CD14-positive monocyte (primary cell): ENCODE data around the gene HAUS7. TPM values are rescaled to one million over a fixed set of nuclear protein-coding genes. Genes with fewer than 3 reads are reported as not detected.

Experiments used
- DNase-seq, 3 donors: peaks; one replicate each; pipeline ENCODE4 v3.0.0-alpha.2; 2011 to 2022
- H2AFZ ChIP-seq: 2 replicates; pipeline ENCODE4 v1.6.0; 2012; ENCODE audit warnings: mild to moderate bottlenecking, low read depth, low read length, inconsistent platforms; ENCODE audit not compliant: insufficient read depth, poor library complexity, severe bottlenecking
- H3K27ac ChIP-seq, 2 donors: 1 replicate in 1 of 2; 2 replicates in 1 of 2; pipeline ENCODE4 v1.5.1; 2012 to 2013; ENCODE audit warnings: low read length in 2 of 2, control low read depth in 1 of 2, inconsistent platforms in 1 of 2, low read depth in 1 of 2, mild to moderate bottlenecking in 1 of 2
- H3K27me3 ChIP-seq, 2 donors: one replicate each; pipeline versions ENCODE4 v1.6.0 to v1.6.1; 2011 to 2013; ENCODE audit warnings: low read length in 2 of 2; ENCODE audit not compliant: control insufficient read depth in 2 of 2, insufficient read depth in 2 of 2
- H3K36me3 ChIP-seq, 2 donors: replicated peaks in 1 of 2; 1 replicate in 1 of 2; 2 replicates in 1 of 2; pipeline versions ENCODE4 v1.5.1 to v1.6.1; 2012 to 2013; ENCODE audit warnings: low read length in 2 of 2, control low read depth in 1 of 2, inconsistent platforms in 1 of 2, mild to moderate bottlenecking in 1 of 2; ENCODE audit not compliant: insufficient read depth in 2 of 2, control insufficient read depth in 1 of 2
- H3K4me1 ChIP-seq, 2 donors: 1 replicate in 1 of 2; 2 replicates in 1 of 2; pipeline versions ENCODE4 v1.5.1 to v1.6.1; 2012 to 2013; ENCODE audit warnings: low read length in 2 of 2, control low read depth in 1 of 2, inconsistent platforms in 1 of 2, mild to moderate bottlenecking in 1 of 2, moderate library complexity in 1 of 2; ENCODE audit not compliant: insufficient read depth in 2 of 2, control insufficient read depth in 1 of 2
- H3K4me2 ChIP-seq: replicated peaks from 2 replicates; pipeline ENCODE3; 2012; ENCODE audit warnings: low read length, moderate library complexity, mild to moderate bottlenecking; ENCODE audit not compliant: poor library complexity, severe bottlenecking; ENCODE audit errors: extremely low read depth
- H3K4me3 ChIP-seq, 3 experiments: fragments of 200-600 bp in 1 of 3; sonication (generic) in 1 of 3; replicated peaks in 1 of 3; 1 replicate in 2 of 3; 2 replicates in 1 of 3; pipeline ENCODE4 v1.5.1; 2011 to 2013; ENCODE audit warnings: low read length in 3 of 3, mild to moderate bottlenecking in 3 of 3, control low read depth in 2 of 3, low read depth in 2 of 3, inconsistent platforms in 1 of 3, moderate library complexity in 1 of 3
- H3K79me2 ChIP-seq: 2 replicates; pipeline ENCODE4 v1.6.0; 2012; ENCODE audit warnings: mild to moderate bottlenecking, control low read depth, inconsistent platforms, low read length, moderate library complexity; ENCODE audit not compliant: insufficient read depth
- H3K9ac ChIP-seq: 2 replicates; pipeline ENCODE4 v1.6.0; 2017; ENCODE audit warnings: low read length, mild to moderate bottlenecking; ENCODE audit not compliant: insufficient read depth, poor library complexity, severe bottlenecking
- H3K9me3 ChIP-seq, 2 donors: replicated peaks in 1 of 2; 1 replicate in 1 of 2; 2 replicates in 1 of 2; pipeline versions ENCODE4 v1.5.1 to v1.6.1; 2012 to 2013; ENCODE audit warnings: low read length in 2 of 2, control low read depth in 1 of 2; ENCODE audit not compliant: control insufficient read depth in 1 of 2, insufficient read depth in 1 of 2
- H4K20me1 ChIP-seq: 2 replicates; pipeline ENCODE4 v1.6.0; 2012; ENCODE audit warnings: mild to moderate bottlenecking, low read length, control low read depth, moderate library complexity; ENCODE audit not compliant: insufficient read depth
- H3K27ac Mint-ChIP-seq, 7 donors: one replicate each; pipeline ENCODE4 v1.8.0; 2020; ENCODE audit warnings: mild to moderate bottlenecking in 7 of 7, mixed read lengths in 7 of 7, moderate library complexity in 6 of 7, inconsistent platforms in 2 of 7
- H3K27me3 Mint-ChIP-seq, 3 donors: one replicate each; pipeline ENCODE4 v1.8.0; 2021 to 2022; ENCODE audit warnings: low read depth in 3 of 3, mild to moderate bottlenecking in 3 of 3, mixed read lengths in 3 of 3, moderate library complexity in 3 of 3, inconsistent platforms in 1 of 3
- H3K36me3 Mint-ChIP-seq, 2 donors: one replicate each; pipeline ENCODE4 v1.8.0; 2020; ENCODE audit warnings: mixed read lengths in 2 of 2, inconsistent platforms in 1 of 2, mild to moderate bottlenecking in 1 of 2
- H3K4me1 Mint-ChIP-seq: one replicate; pipeline ENCODE4 v1.8.0; 2020; ENCODE audit warnings: mild to moderate bottlenecking, mixed read lengths
- H3K4me3 Mint-ChIP-seq, 2 donors: one replicate each; pipeline ENCODE4 v1.8.0; 2020; ENCODE audit warnings: mild to moderate bottlenecking in 2 of 2, mixed read lengths in 2 of 2, moderate library complexity in 1 of 2
- H3K9me3 Mint-ChIP-seq, 7 donors: one replicate each; pipeline ENCODE4 v1.8.0; 2020 to 2022; ENCODE audit warnings: mixed read lengths in 7 of 7, mild to moderate bottlenecking in 6 of 7, moderate library complexity in 6 of 7, inconsistent platforms in 2 of 7
- CTCF ChIP-seq: fragments of 200-600 bp; IDR thresholded peaks from one replicate; pipeline ENCODE4 v1.8.0; 2022; ENCODE audit warnings: antibody characterized with exemption, mild to moderate bottlenecking
- WGBS: methylation state at CpG from one replicate; pipeline ENCODE4 v1.1.5; 2013; ENCODE audit warnings: missing lambda C conversion rate; ENCODE audit not compliant: insufficient coverage; 5-methylcytosine and 5-hydroxymethylcytosine counted together
- intact Hi-C, 2 donors: fragments of 100-400 bp; cut with micrococcal nuclease; formaldehyde crosslinking; loops; one replicate each; pipeline versions ENCODE4 v1.15.0 to v1.15.1; 2023
- polyA plus RNA-seq, 3 donors: library from polyadenylated mRNA; depleted of rRNA in 1 of 3; unstranded in 2 of 3; stranded (reverse) in 1 of 3; fragments of 300-500 nt in 2 of 3; fragments of >200 nt in 1 of 3; fragmentation: Illumina TruSeq in 2 of 3; gene quantifications; 1 replicate in 2 of 3; 2 replicates in 1 of 3; pipeline ENCODE4 v1.2.3, GENCODE V29; 2012 to 2021

HAUS7 gene
- polyA plus RNA-seq, 3 donors = 23.8 to 37.5 (median 26.7) TPM

GRCh38 chrX:153486171-153486570 is 15.8 kb upstream of the HAUS7 start:
- Histone ChIP-seq H4K20me1 (no peaks in the 10 kb centered on the region), H3K27ac (no peak overlapping the region), H3K36me3 (no peaks in the 10 kb centered on the region), H2AFZ (no peak overlapping the region), H3K79me2 (no peaks in the 10 kb centered on the region), H3K4me3 (no peak overlapping the region), H3K4me1 (no peaks in the 10 kb centered on the region), H3K4me2 (no peak overlapping the region), H3K27me3 (no peaks in the 10 kb centered on the region), H3K9ac (no peak overlapping the region), H3K9me3 (no peaks in the 10 kb centered on the region)
- 100% methylated on average over 5 of the region's 10 CpGs for WGBS
- H3K27ac Mint-ChIP-seq = no peak overlapping the region
- H3K4me1 Mint-ChIP-seq = no peaks in the 10 kb centered on the region
- no peaks in the 10 kb centered on the region for H3K36me3 Mint-ChIP-seq
- no peak for TF ChIP-seq CTCF
- H3K9me3 Mint-ChIP-seq = peaks cover 0 to 2% (median 0%) of the 10 kb centered on the region in 7 donors
- no peak overlapping the region for H3K4me3 Mint-ChIP-seq
- peaks cover 0 to 2% (median 0%) of the 10 kb centered on the region in 3 donors for H3K27me3 Mint-ChIP-seq
- intact Hi-C loops = no loop called here
- DNase-seq = no peak

- Mint-ChIP-seq H3K4me3 (no peak overlapping the region), H3K9me3 (peaks cover 0 to 2% (median 0%) of the 10 kb centered on the region in 7 donors)
Measured at GRCh38 chrX:153485396-153486080, 15.2 kb upstream of the HAUS7 start.

More at GRCh38 chrX:153485396-153486080, 15.2 kb upstream of the HAUS7 start:
- no peaks in the 10 kb centered on the region for H3K9me3 ChIP-seq
- no peak for DNase-seq
- H3K4me1 ChIP-seq = no peaks in the 10 kb centered on the region
- no peaks in the 10 kb centered on the region for H3K79me2 ChIP-seq
- H3K27me3 Mint-ChIP-seq = peaks cover 0 to 2% (median 0%) of the 10 kb centered on the region in 3 donors
- no peaks in the 10 kb centered on the region for H3K27me3 ChIP-seq
- no peaks in the 10 kb centered on the region for H4K20me1 ChIP-seq
- TF ChIP-seq CTCF = no peak
- H3K9ac ChIP-seq = no peak overlapping the region
- H3K27ac ChIP-seq = no peak overlapping the region
- H3K36me3 Mint-ChIP-seq = no peaks in the 10 kb centered on the region
- H2AFZ ChIP-seq = no peak overlapping the region
- H3K4me1 Mint-ChIP-seq = no peaks in the 10 kb centered on the region
- H3K36me3 ChIP-seq = no peaks in the 10 kb centered on the region
- no peak overlapping the region for H3K4me2 ChIP-seq
- whole genome bisulfite sequencing = 70% methylated on average over 22 of the region's 30 CpGs
- no peak overlapping the region for H3K4me3 ChIP-seq
- intact Hi-C loops = no loop called here
- H3K27ac Mint-ChIP-seq = no peak overlapping the region
